H1 (cell line): ENCODE results near the gene INPP5A. TPM values are rescaled to one million over a fixed set of nuclear protein-coding genes. Genes with fewer than 3 reads are reported as not detected.

ENCODE experiments used
- CTCF ChIA-PET: fragments of 300-600 bp; sonication (Branson Sonifier 250); formaldehyde crosslinking; loops from one replicate; lab custom pipeline; 2021; ENCODE audit not compliant: partially characterized antibody; lab: Charles Lee
- POLR2A ChIA-PET: fragments of 300-600 bp; sonication (Branson Sonifier 250); formaldehyde crosslinking; loops from one replicate; lab custom pipeline; 2021; ENCODE audit warnings: inconsistent platforms; ENCODE audit not compliant: partially characterized antibody; lab: Charles Lee
- DNase-seq, 2 experiments: peaks; one replicate each; pipeline versions ENCODE4 v3.0.0 to v3.0.0-alpha.2; 2010 to 2022; ENCODE audit warnings: low spot score in 2 of 2, low read depth in 1 of 2, mixed read lengths in 1 of 2
- FAIRE-seq: peaks from 2 replicates; lab custom pipeline; 2011; peaks lifted over from hg19 to GRCh38; lab: Jason Lieb, UNC
- H2AFZ ChIP-seq: 2 replicates; pipeline ENCODE4 v1.8.1; 2012; ENCODE audit warnings: low read length, inconsistent platforms
- H2AK5ac ChIP-seq: 2 replicates; pipeline ENCODE4 v1.6.1; 2013; ENCODE audit warnings: low read depth, low read length
- H2BK120ac ChIP-seq: replicated peaks from 2 replicates; pipeline ENCODE3; 2013; ENCODE audit warnings: low read depth, low read length, inconsistent platforms
- H2BK12ac ChIP-seq: 2 replicates; pipeline ENCODE4 v1.6.1; 2013; ENCODE audit warnings: low read depth, low read length
- H2BK15ac ChIP-seq: 2 replicates; pipeline ENCODE4 v1.6.1; 2013; ENCODE audit warnings: low read length
- H2BK20ac ChIP-seq: 2 replicates; pipeline ENCODE4 v1.6.1; 2013; ENCODE audit warnings: low read length
- H2BK5ac ChIP-seq: 2 replicates; pipeline ENCODE4 v1.6.1; 2013; ENCODE audit warnings: low read depth, low read length
- H3K14ac ChIP-seq: 2 replicates; pipeline ENCODE4 v1.6.1; 2013; ENCODE audit warnings: inconsistent platforms; ENCODE audit not compliant: insufficient read length
- H3K18ac ChIP-seq: 2 replicates; pipeline ENCODE4 v1.6.1; 2013; ENCODE audit warnings: low read length; ENCODE audit errors: extremely low read depth
- H3K23ac ChIP-seq: 2 replicates; pipeline ENCODE4 v1.6.1; 2013; ENCODE audit warnings: inconsistent platforms; ENCODE audit not compliant: insufficient read length
- H3K23me2 ChIP-seq: 2 replicates; pipeline ENCODE4 v1.6.1; 2013; ENCODE audit warnings: low read depth, low read length
- H3K27ac ChIP-seq: 2 replicates; pipeline ENCODE4 v1.6.1; 2011; ENCODE audit warnings: low read depth, low read length, inconsistent platforms
- H3K27me3 ChIP-seq, 4 experiments: replicated peaks in 1 of 4; 1 replicate in 1 of 4; 2 replicates in 3 of 4; pipeline versions ENCODE4 v1.6.1 to v1.8.1; 2011 to 2013; ENCODE audit warnings: low read length in 3 of 4, mild to moderate bottlenecking in 3 of 4, inconsistent platforms in 2 of 4, mixed read lengths in 2 of 4, moderate library complexity in 1 of 4; ENCODE audit not compliant: control insufficient read depth in 3 of 4, insufficient read depth in 3 of 4; ENCODE audit errors: extremely low read depth in 1 of 4
- H3K36me3 ChIP-seq, 4 experiments: 2 replicates each; pipeline versions ENCODE4 v1.6.1 to v1.8.1; 2011 to 2013; ENCODE audit warnings: mild to moderate bottlenecking in 4 of 4, low read length in 3 of 4, moderate library complexity in 2 of 4, control low read depth in 1 of 4, inconsistent platforms in 1 of 4; ENCODE audit not compliant: insufficient read depth in 4 of 4, control insufficient read depth in 2 of 4
- H3K4ac ChIP-seq: replicated peaks from 2 replicates; pipeline ENCODE3; 2013; ENCODE audit warnings: low read length, low read depth, mixed read lengths, inconsistent platforms; ENCODE audit not compliant: insufficient read length
- H3K4me1 ChIP-seq, 4 experiments: replicated peaks in 1 of 4; 1 replicate in 1 of 4; 2 replicates in 3 of 4; pipeline versions ENCODE4 v1.6.1 to v1.8.1; 2011 to 2013; ENCODE audit warnings: low read length in 3 of 4, inconsistent platforms in 2 of 4, mixed read lengths in 1 of 4; ENCODE audit not compliant: insufficient read depth in 4 of 4, control insufficient read depth in 3 of 4
- H3K4me2 ChIP-seq, 2 experiments: 2 replicates each; pipeline versions ENCODE4 v1.6.1 to v1.8.1; 2011 to 2013; ENCODE audit warnings: low read depth in 2 of 2, low read length in 2 of 2, control low read depth in 1 of 2, inconsistent platforms in 1 of 2, mild to moderate bottlenecking in 1 of 2; ENCODE audit not compliant: insufficient read depth in 1 of 2
- H3K4me3 ChIP-seq, 4 experiments: fragments of 200-600, 300-600 bp in 1 of 4; sonication (generic), shearing (Covaris generic), sonication (Bioruptor Twin) in 1 of 4; 2 replicates each; pipeline versions ENCODE4 v1.5.1 to v1.8.1; 2011 to 2016; ENCODE audit warnings: low read length in 4 of 4, low read depth in 3 of 4, control low read depth in 2 of 4, inconsistent platforms in 2 of 4, mild to moderate bottlenecking in 2 of 4, mixed read lengths in 1 of 4, moderate library complexity in 1 of 4; ENCODE audit not compliant: insufficient read depth in 2 of 4; ENCODE audit errors: extremely low read depth in 1 of 4
- H3K56ac ChIP-seq: replicated peaks from 2 replicates; pipeline ENCODE3; 2013; ENCODE audit warnings: low read depth, mild to moderate bottlenecking, mixed read lengths, low read length, inconsistent platforms; ENCODE audit not compliant: insufficient read length
- H3K79me1 ChIP-seq: 2 replicates; pipeline ENCODE4 v1.6.1; 2013; ENCODE audit warnings: low read depth, low read length, control low read depth
- H3K79me2 ChIP-seq, 2 experiments: 2 replicates each; pipeline versions ENCODE4 v1.6.1 to v1.8.1; 2012 to 2013; ENCODE audit warnings: low read length in 2 of 2, mild to moderate bottlenecking in 2 of 2, inconsistent platforms in 1 of 2; ENCODE audit not compliant: insufficient read depth in 2 of 2, control insufficient read depth in 1 of 2
- H3K9ac ChIP-seq, 4 experiments: replicated peaks in 1 of 4; 1 replicate in 1 of 4; 2 replicates in 3 of 4; pipeline versions ENCODE4 v1.6.1 to v1.8.1; 2011 to 2013; ENCODE audit warnings: low read depth in 3 of 4, low read length in 3 of 4, control low read depth in 2 of 4, mild to moderate bottlenecking in 2 of 4, moderate library complexity in 2 of 4, inconsistent platforms in 1 of 4; ENCODE audit errors: extremely low read depth in 1 of 4
- H3K9me3 ChIP-seq, 2 experiments: 2 replicates each; pipeline versions ENCODE4 v1.6.1 to v1.8.1; 2012 to 2013; ENCODE audit warnings: mild to moderate bottlenecking in 2 of 2, moderate library complexity in 2 of 2, control low read depth in 1 of 2, inconsistent platforms in 1 of 2, low read depth in 1 of 2, low read length in 1 of 2, mixed read lengths in 1 of 2; ENCODE audit not compliant: insufficient read depth in 2 of 2
- H4K20me1 ChIP-seq, 2 experiments: replicated peaks in 1 of 2; 2 replicates each; pipeline versions ENCODE3 to v1.8.1; 2011 to 2013; ENCODE audit warnings: inconsistent platforms in 2 of 2, low read length in 2 of 2, mild to moderate bottlenecking in 1 of 2; ENCODE audit not compliant: insufficient read depth in 2 of 2, control insufficient read depth in 1 of 2
- H4K5ac ChIP-seq: 2 replicates; pipeline ENCODE4 v1.6.1; 2013; ENCODE audit warnings: low read length, low read depth, mixed read lengths, inconsistent platforms; ENCODE audit not compliant: insufficient read length
- H4K8ac ChIP-seq: 2 replicates; pipeline ENCODE4 v1.8.0; 2013; ENCODE audit warnings: mild to moderate bottlenecking, moderate library complexity, low read length, inconsistent platforms; ENCODE audit not compliant: insufficient read depth; ENCODE audit errors: extremely low read depth
- H4K91ac ChIP-seq: replicated peaks from 2 replicates; pipeline ENCODE3; 2013; ENCODE audit warnings: low read length, mixed read lengths, inconsistent platforms; ENCODE audit not compliant: insufficient read length
- BCL11A ChIP-seq, 2 experiments: IDR thresholded peaks; one replicate each; pipeline ENCODE4 v1.6.1; 2011; ENCODE audit warnings: low read depth in 2 of 2, low read length in 2 of 2, mild to moderate bottlenecking in 2 of 2
- CREB1 ChIP-seq: IDR thresholded peaks from 2 replicates; pipeline ENCODE4 v1.6.1; 2012; ENCODE audit warnings: inconsistent platforms
- CTBP2 ChIP-seq: IDR thresholded peaks from 2 replicates; pipeline ENCODE4 v1.7.0; 2011; ENCODE audit warnings: borderline replicate concordance, mild to moderate bottlenecking, moderate library complexity, mixed read lengths, low read length; ENCODE audit not compliant: insufficient read depth, insufficient read length
- EGR1 ChIP-seq: IDR thresholded peaks from 2 replicates; pipeline ENCODE4 v1.6.1; 2011; ENCODE audit warnings: low read depth, low read length, borderline replicate concordance
- EP300 ChIP-seq, 2 experiments: IDR thresholded peaks; 1 replicate in 1 of 2; 2 replicates in 1 of 2; pipeline ENCODE4 v1.6.1; 2011 to 2012; ENCODE audit warnings: low read depth in 2 of 2, low read length in 2 of 2, mild to moderate bottlenecking in 2 of 2, borderline replicate concordance in 1 of 2, inconsistent platforms in 1 of 2, moderate library complexity in 1 of 2
- FOSL1 ChIP-seq: IDR thresholded peaks from 2 replicates; pipeline ENCODE4 v1.6.1; 2011; ENCODE audit warnings: mild to moderate bottlenecking, low read depth, low read length, moderate library complexity; ENCODE audit not compliant: insufficient read depth
- KDM5A ChIP-seq: fragments of 200-600 bp; IDR thresholded peaks from 2 replicates; pipeline ENCODE4 v1.7.1; 2012; ENCODE audit warnings: mild to moderate bottlenecking, low read length, inconsistent platforms, mixed read lengths
- NRF1 ChIP-seq: IDR thresholded peaks from 2 replicates; pipeline ENCODE4 v1.6.1; 2011; ENCODE audit warnings: mild to moderate bottlenecking, low read depth, low read length, improper control_type of control experiment
- POLR2A ChIP-seq, 2 experiments: IDR thresholded peaks; 1 replicate in 1 of 2; 2 replicates in 1 of 2; pipeline ENCODE4 v1.6.1; 2011; ENCODE audit warnings: low read depth in 2 of 2, low read length in 2 of 2, mild to moderate bottlenecking in 2 of 2; ENCODE audit errors: control extremely low read depth in 1 of 2
- POU5F1 ChIP-seq: IDR thresholded peaks from 2 replicates; pipeline ENCODE4 v1.6.1; 2011; ENCODE audit warnings: low read depth, mild to moderate bottlenecking, low read length, moderate library complexity
- RAD21 ChIP-seq, 2 experiments: IDR thresholded peaks in 1 of 2; conservative IDR thresholded peaks in 1 of 2; 2 replicates each; pipeline ENCODE4 v1.6.1; 2011; ENCODE audit warnings: low read depth in 2 of 2, low read length in 2 of 2, improper control_type of control experiment in 1 of 2, inconsistent platforms in 1 of 2, mild to moderate bottlenecking in 1 of 2, moderate library complexity in 1 of 2
- SP1 ChIP-seq: IDR thresholded peaks from 2 replicates; pipeline ENCODE4 v1.6.1; 2011; ENCODE audit warnings: low read depth, low read length
- TAF1 ChIP-seq: IDR thresholded peaks from 2 replicates; pipeline ENCODE4 v1.6.1; 2011; ENCODE audit warnings: mild to moderate bottlenecking, low read depth, low read length
- TAF7 ChIP-seq: optimal IDR thresholded peaks from 2 replicates; pipeline ENCODE3; 2011; ENCODE audit warnings: low read depth, mild to moderate bottlenecking, inconsistent platforms, low read length, moderate library complexity, borderline replicate concordance
- WGBS, 2 experiments: shearing (Covaris generic) in 1 of 2; methylation state at CpG; one replicate each; pipeline versions ENCODE4 v1.1.6 to v1.1.7; 2013 to 2015; ENCODE audit warnings: low lambda C conversion rate in 2 of 2, mixed read lengths in 2 of 2, inconsistent platforms in 1 of 2, low coverage in 1 of 2, missing lambda C conversion rate in 1 of 2; ENCODE audit not compliant: insufficient replicate concordance in 2 of 2, insufficient coverage in 1 of 2, insufficient read length in 1 of 2; ENCODE audit errors: extremely low coverage in 1 of 2, missing lambda C conversion rate in 1 of 2; 5-methylcytosine and 5-hydroxymethylcytosine counted together
- polyA plus RNA-seq, 7 experiments: library from polyadenylated mRNA; depleted of rRNA in 3 of 7; stranded (reverse) in 5 of 7; unstranded in 2 of 7; fragments of >200 nt in 5 of 7; fragments of 200-250 nt in 2 of 7; gene quantifications; 1 replicate in 5 of 7; 2 replicates in 1 of 7; 4 replicates in 1 of 7; pipeline versions ENCODE4 v1.2.1 to v1.2.3, GENCODE V29; 2011 to 2013; ENCODE audit warnings: missing spikeins in 2 of 7, mixed read lengths in 2 of 7
- total RNA-seq: library from RNA; stranded (reverse); fragmentation: NEBNext Ultra II Directional; extraction: Animal tissue kit (Norgen Biotek cat#: 25700); gene quantifications from 2 replicates; pipeline ENCODE4 v1.2.1, GENCODE V29; 2021

INPP5A gene
- total and polyA plus RNA-seq, 2 of the 8 experiments (the other 6 are each of a cell fraction or from before 2014, with no cell fraction given): 19.7 to 27.5 TPM

DNA sequence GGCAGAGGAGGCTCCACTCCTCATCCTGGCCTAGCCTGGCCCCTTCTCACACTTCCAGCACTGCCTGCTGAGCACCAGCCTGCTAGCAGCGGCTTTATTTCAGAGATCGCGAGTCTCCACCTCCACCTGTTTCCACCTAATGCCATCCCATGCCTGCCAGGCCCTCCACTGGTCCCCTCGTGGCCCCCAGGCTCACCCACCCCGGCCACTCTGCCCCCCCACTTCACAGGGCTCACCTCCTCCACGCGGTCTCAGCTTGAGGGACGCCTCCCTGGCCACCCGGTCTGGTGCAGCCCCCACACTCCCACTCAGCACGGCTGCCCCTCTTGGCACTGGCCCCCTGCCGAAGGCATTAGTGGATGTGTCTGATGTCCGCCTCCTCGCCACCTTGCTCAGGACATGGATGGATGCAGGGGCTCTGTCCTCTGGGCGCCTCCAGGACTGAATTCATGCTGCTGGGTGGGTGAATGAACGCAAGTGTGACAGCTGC is 252.1 kb downstream of the INPP5A start:
- Histone ChIP-seq H3K36me3 (peaks cover 0 to 23% (median 0%) of the 10 kb centered on the region in 4 experiments; a peak in 2 of 8 replicates), H2BK15ac (no peak overlapping the region), H3K79me2 (no peaks in the 10 kb centered on the region), H4K8ac (no peak overlapping the region), H2AK5ac (no peak overlapping the region), H3K23me2 (peaks cover 7% of the 10 kb centered on the region; the same call in 1 of the 2 replicates), H4K5ac (no peak overlapping the region), H3K4me2 (no peak overlapping the region), H3K4me3 (no peak overlapping the region), H2BK20ac (no peak overlapping the region), H3K56ac (no peak overlapping the region), H2AFZ (no peak overlapping the region), H2BK120ac (no peak overlapping the region), H4K20me1 (peaks cover 2 to 5% of the 10 kb centered on the region in 2 experiments), H3K27ac (no peak overlapping the region), H4K91ac (no peak overlapping the region), H3K23ac (no peak overlapping the region), H2BK12ac (no peak overlapping the region), H3K79me1 (no peaks in the 10 kb centered on the region), H2BK5ac (no peak overlapping the region), H3K4me1 (peaks cover 0 to 11% (median 4%) of the 10 kb centered on the region in 4 experiments; a peak in 6 of 7 replicates), H3K9me3 (no peaks in the 10 kb centered on the region; a peak in 1 of 4 replicates), H3K9ac (no peak overlapping the region), H3K27me3 (peaks cover 55 to 61% (median 60%) of the 10 kb centered on the region in 4 experiments), H3K14ac (no peak overlapping the region), H3K18ac (no peak overlapping the region), H3K4ac (no peak overlapping the region)
- POLR2A ChIA-PET: no interaction called here
- FAIRE-seq (no peak), DNase-seq (no peak)
- CTCF ChIA-PET: interaction anchor here (0.8 to 1.4 kb wide), 2 partner anchors 48 to 135 kb away, joined by 3 to 9 read pairs; no protein-coding TSS in a partner anchor
- 88% methylated on average over 13 of the region's 15 CpGs; no CpG with 5 or more reads in 1 of the 2 experiments for WGBS, 2 experiments
- TF ChIP-seq NRF1: no peak
- TF ChIP-seq EGR1: no peak
- no peak for TF ChIP-seq EP300 (IDR thresholded peaks at IDR 0.05; ENCODE audit: borderline replicate concordance in 1 of 2, low read depth in 2 of 2, low read length in 2 of 2)
- TF ChIP-seq TAF7: no peak
- no peak for TF ChIP-seq TAF1
- TF ChIP-seq SP1: no peak
- TF ChIP-seq POLR2A (IDR thresholded peaks at IDR 0.05; ENCODE audit: control extremely low read depth in 1 of 2, low read depth in 2 of 2, low read length in 2 of 2): no peak
- TF ChIP-seq POU5F1: no peak
- TF ChIP-seq RAD21 (IDR thresholded peaks at IDR 0.05 in 1 of 2, conservative IDR thresholded peaks at IDR 0.05 in 1 of 2; ENCODE audit: low read depth in 2 of 2, low read length in 2 of 2): no peak
- TF ChIP-seq FOSL1: no peak
- TF ChIP-seq KDM5A: no peak
- no peak for TF ChIP-seq CREB1
- TF ChIP-seq CTBP2: no peak
- no peak for TF ChIP-seq BCL11A (IDR thresholded peaks at IDR 0.05; ENCODE audit: low read depth in 2 of 2, low read length in 2 of 2)
